DND-41 (cell line): Measurements from ENCODE around the gene RIOX2.

Source experiments
- ATAC-seq: fragments of 200-7000 bp; cut with Tn5 transposase; 3 replicates; pipeline ENCODE4 v1.9.1; 2021; ENCODE audit warnings: low read depth; ENCODE audit not compliant: insufficient read depth
- DNase-seq: peaks from one replicate; pipeline ENCODE4 v3.0.0-alpha.2; 2020
- H2AFZ ChIP-seq: 2 replicates; pipeline ENCODE4 v1.6.0; 2012; ENCODE audit warnings: low read depth, low read length
- H3K27ac ChIP-seq: 2 replicates; pipeline ENCODE4 v1.5.1; 2012; ENCODE audit warnings: low read length, inconsistent platforms
- H3K27me3 ChIP-seq: fragments of 200-600 bp; sonication (generic); 2 replicates; pipeline ENCODE4 v1.6.0; 2012; ENCODE audit warnings: low read length, mild to moderate bottlenecking, inconsistent platforms; ENCODE audit not compliant: insufficient read depth, poor library complexity
- H3K36me3 ChIP-seq: 2 replicates; pipeline ENCODE4 v1.5.1; 2012; ENCODE audit warnings: low read length, inconsistent platforms; ENCODE audit not compliant: insufficient read depth
- H3K4me1 ChIP-seq: 2 replicates; pipeline ENCODE4 v1.5.1; 2012; ENCODE audit warnings: mild to moderate bottlenecking, low read length; ENCODE audit not compliant: insufficient read depth
- H3K4me2 ChIP-seq: 2 replicates; pipeline ENCODE4 v1.6.0; 2012; ENCODE audit warnings: mild to moderate bottlenecking, moderate library complexity, low read length, inconsistent platforms; ENCODE audit not compliant: insufficient read depth
- H3K4me3 ChIP-seq, 2 experiments: fragments of 200-600 bp in 1 of 2; shearing (Covaris generic) in 1 of 2; 2 replicates each; pipeline ENCODE4 v1.5.1; 2012 to 2016; ENCODE audit warnings: inconsistent platforms in 2 of 2, low read length in 2 of 2, mild to moderate bottlenecking in 2 of 2, low read depth in 1 of 2, moderate library complexity in 1 of 2
- H3K79me2 ChIP-seq: 2 replicates; pipeline ENCODE4 v1.6.0; 2012; ENCODE audit warnings: low read length, inconsistent platforms; ENCODE audit not compliant: insufficient read depth
- H3K9ac ChIP-seq: 2 replicates; pipeline ENCODE4 v1.6.0; 2012; ENCODE audit warnings: low read depth, mild to moderate bottlenecking, inconsistent platforms, low read length, moderate library complexity
- H3K9me3 ChIP-seq: 2 replicates; pipeline ENCODE4 v1.5.1; 2012; ENCODE audit warnings: low read length, moderate library complexity, mild to moderate bottlenecking, inconsistent platforms; ENCODE audit not compliant: insufficient read depth, severe bottlenecking
- H4K20me1 ChIP-seq: 2 replicates; pipeline ENCODE4 v1.6.0; 2012; ENCODE audit warnings: low read length; ENCODE audit not compliant: insufficient read depth
- CTCF ChIP-seq: IDR thresholded peaks from 2 replicates; pipeline ENCODE4 v1.5.1; 2012; ENCODE audit warnings: borderline replicate concordance, low read length, moderate library complexity, mild to moderate bottlenecking; ENCODE audit not compliant: poor library complexity, severe bottlenecking; ENCODE audit errors: extremely low read depth
- EZH2 ChIP-seq: IDR thresholded peaks from 3 replicates; pipeline ENCODE4 v1.6.1; 2012; ENCODE audit warnings: borderline replicate concordance, low read depth, mild to moderate bottlenecking, moderate library complexity, low read length, inconsistent platforms; ENCODE audit not compliant: severe bottlenecking

Gene RIOX2

GRCh38 chr3:97958796-97959195, 13.4 kb downstream of the RIOX2 start:
- ATAC-seq (peak; percentile 39; the same call in 2 of the 3 replicates), DNase-seq (no peak)
- Histone ChIP-seq H3K27ac (no peak overlapping the region), H3K4me2 (no peak overlapping the region), H4K20me1 (no peaks in the 10 kb centered on the region), H3K27me3 (no peaks in the 10 kb centered on the region), H3K9me3 (no peaks in the 10 kb centered on the region), H3K9ac (no peak overlapping the region), H3K4me1 (no peaks in the 10 kb centered on the region), H3K4me3 (no peak overlapping the region), H2AFZ (no peak overlapping the region), H3K36me3 (peaks cover 24% of the 10 kb centered on the region), H3K79me2 (peaks cover 7% of the 10 kb centered on the region; the same call in 1 of the 2 replicates)
- TF ChIP-seq CTCF = no peak
- TF ChIP-seq EZH2 = no peak

GRCh38 chr3:97958396-97958795, 13.8 kb downstream of the RIOX2 start:
- H3K4me1 ChIP-seq = no peaks in the 10 kb centered on the region
- no peaks in the 10 kb centered on the region for H3K9me3 ChIP-seq
- TF ChIP-seq EZH2 = no peak
- TF ChIP-seq CTCF = no peak
- H3K79me2 ChIP-seq = peaks cover 3% of the 10 kb centered on the region; the same call in 1 of the 2 replicates
- H3K4me2 ChIP-seq = no peak overlapping the region
- no peak for ATAC-seq
- no peaks in the 10 kb centered on the region for H3K27me3 ChIP-seq
- H2AFZ ChIP-seq = no peak overlapping the region
- H4K20me1 ChIP-seq = no peaks in the 10 kb centered on the region
- H3K27ac ChIP-seq = no peak overlapping the region
- H3K4me3 ChIP-seq = no peak overlapping the region
- H3K36me3 ChIP-seq = peaks cover 24% of the 10 kb centered on the region
- no peak for DNase-seq
- H3K9ac ChIP-seq = no peak overlapping the region

GRCh38 chr3:97957617-97958311, 14.5 kb downstream of the RIOX2 start:
- H3K27ac ChIP-seq = no peak overlapping the region
- H3K36me3 ChIP-seq = peaks cover 20% of the 10 kb centered on the region; the same call in 1 of the 2 replicates
- H3K4me3 ChIP-seq = no peak overlapping the region
- no peak overlapping the region for H2AFZ ChIP-seq
- no peak for TF ChIP-seq EZH2
- no peak for TF ChIP-seq CTCF
- H3K79me2 ChIP-seq = no peaks in the 10 kb centered on the region; the same call in 1 of the 2 replicates
- H3K4me2 ChIP-seq = no peak overlapping the region
- H3K4me1 ChIP-seq = no peaks in the 10 kb centered on the region
- H3K9me3 ChIP-seq = no peaks in the 10 kb centered on the region
- ATAC-seq (no peak), DNase-seq (no peak)
- H3K27me3 ChIP-seq = no peaks in the 10 kb centered on the region
- H3K9ac ChIP-seq = no peak overlapping the region
- no peaks in the 10 kb centered on the region for H4K20me1 ChIP-seq
